Prostate gland (tissue), 2 donors: ENCODE measurements around the gene TNRC6C.

Source experiments
- POLR2A ChIP-seq: fragments of 450-650 bp; IDR thresholded peaks from one replicate; pipeline ENCODE4 v1.6.1; 2016; ENCODE audit warnings: antibody characterized with exemption, mild to moderate bottlenecking
- TF ChIP-seq, protein P1 (sequence below), 4 experiments: fragments of 200-600 bp in 2 of 4; fragments of 450-650 bp in 2 of 4; sonication (generic) in 2 of 4; IDR thresholded peaks; 1 replicate in 3 of 4; 2 replicates in 1 of 4; pipeline ENCODE4 v1.5.1; 2016 to 2019; ENCODE audit warnings: antibody characterized with exemption in 4 of 4, mild to moderate bottlenecking in 2 of 4, moderate library complexity in 2 of 4

DNA sequence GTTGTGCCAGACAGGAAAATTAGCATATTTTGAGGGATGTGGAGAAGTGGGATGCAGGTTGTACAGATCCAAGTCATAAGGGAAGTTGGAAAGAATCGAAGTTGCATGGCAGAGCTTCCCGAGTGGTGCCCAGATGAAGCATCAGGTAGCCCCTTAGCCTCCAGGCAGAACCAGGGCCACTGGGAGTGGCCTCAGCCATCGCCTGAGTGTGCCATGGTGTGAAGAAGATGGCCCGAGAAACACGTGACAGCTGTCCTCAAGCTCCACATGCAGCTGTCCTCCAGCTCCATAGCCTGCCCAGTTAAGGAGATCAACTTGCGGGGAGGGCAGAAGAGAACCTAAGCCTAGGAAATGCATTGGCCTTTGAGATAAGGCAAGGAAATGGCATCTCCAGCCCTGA is 136.5 kb downstream of the TNRC6C start:
- TF ChIP-seq, protein P1, sequence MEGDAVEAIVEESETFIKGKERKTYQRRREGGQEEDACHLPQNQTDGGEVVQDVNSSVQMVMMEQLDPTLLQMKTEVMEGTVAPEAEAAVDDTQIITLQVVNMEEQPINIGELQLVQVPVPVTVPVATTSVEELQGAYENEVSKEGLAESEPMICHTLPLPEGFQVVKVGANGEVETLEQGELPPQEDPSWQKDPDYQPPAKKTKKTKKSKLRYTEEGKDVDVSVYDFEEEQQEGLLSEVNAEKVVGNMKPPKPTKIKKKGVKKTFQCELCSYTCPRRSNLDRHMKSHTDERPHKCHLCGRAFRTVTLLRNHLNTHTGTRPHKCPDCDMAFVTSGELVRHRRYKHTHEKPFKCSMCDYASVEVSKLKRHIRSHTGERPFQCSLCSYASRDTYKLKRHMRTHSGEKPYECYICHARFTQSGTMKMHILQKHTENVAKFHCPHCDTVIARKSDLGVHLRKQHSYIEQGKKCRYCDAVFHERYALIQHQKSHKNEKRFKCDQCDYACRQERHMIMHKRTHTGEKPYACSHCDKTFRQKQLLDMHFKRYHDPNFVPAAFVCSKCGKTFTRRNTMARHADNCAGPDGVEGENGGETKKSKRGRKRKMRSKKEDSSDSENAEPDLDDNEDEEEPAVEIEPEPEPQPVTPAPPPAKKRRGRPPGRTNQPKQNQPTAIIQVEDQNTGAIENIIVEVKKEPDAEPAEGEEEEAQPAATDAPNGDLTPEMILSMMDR (IDR thresholded peaks at IDR 0.05), result no peak
- no peak for TF ChIP-seq POLR2A
